RPMI7951 (cell line): Measurements from ENCODE around the gene CFTR. TPM values are rescaled to one million over a fixed set of nuclear protein-coding genes. Genes with fewer than 3 reads are reported as not detected.
A peak's percentile ranks its signal among the peaks of the same experiment; 100 is the strongest.

Experiments used
- DNase-seq: peaks from one replicate; pipeline ENCODE4 v3.0.0-alpha.2; 2012; ENCODE audit warnings: low read depth
- total RNA-seq: library from RNA; depleted of rRNA; stranded (reverse); fragments of >200 nt; shearing (Covaris generic); gene quantifications from 2 replicates; pipeline ENCODE4 v1.2.3, GENCODE V29; 2014

The CFTR gene
- total RNA-seq, 1 experiment from 2014 or later = not detected

GRCh38 chr7:117587931-117588330 lies 108.1 kb downstream of the CFTR start:
- DNase-seq = no peak

GRCh38 chr7:117588352-117588794 lies 108.5 kb downstream of the CFTR start:
- no peak for DNase-seq

- DNase-seq = no peak
These were observed 110.4 kb downstream of the CFTR start for GRCh38 chr7:117590191-117590590.

- DNase-seq = no peak
These were observed 112.3 kb downstream of the CFTR start for GRCh38 chr7:117592011-117592635.

GRCh38 chr7:117596134-117596533 lies 116.3 kb downstream of the CFTR start:
- DNase-seq = no peak

- DNase-seq = no peak
These were observed 117.9 kb downstream of the CFTR start for GRCh38 chr7:117597755-117598154.

- DNase-seq = no peak
These were observed 121.1 kb downstream of the CFTR start for GRCh38 chr7:117600911-117601310.

- no peak for DNase-seq
These were observed 123.8 kb downstream of the CFTR start for GRCh38 chr7:117603627-117604026.

- DNase-seq = no peak
These were observed 125.9 kb downstream of the CFTR start for GRCh38 chr7:117605712-117606111.

GRCh38 chr7:117606132-117606531 lies 126.3 kb downstream of the CFTR start:
- no peak for DNase-seq

- no peak for DNase-seq
These were observed 130.6 kb downstream of the CFTR start for GRCh38 chr7:117610396-117610795.

- no peak for DNase-seq
These were observed 132.8 kb downstream of the CFTR start for GRCh38 chr7:117612637-117613036.

GRCh38 chr7:117616694-117617093 lies 136.9 kb downstream of the CFTR start:
- DNase-seq = no peak

- DNase-seq = no peak
These were observed 139.9 kb downstream of the CFTR start for GRCh38 chr7:117619681-117620080.

GRCh38 chr7:117621075-117621618 lies 141.3 kb downstream of the CFTR start:
- DNase-seq = no peak

GRCh38 chr7:117623606-117624005 lies 143.8 kb downstream of the CFTR start:
- DNase-seq = no peak

- no peak for DNase-seq
These were observed 150.7 kb downstream of the CFTR start for GRCh38 chr7:117630501-117630900.

GRCh38 chr7:117630907-117631564 lies 151.2 kb downstream of the CFTR start:
- no peak for DNase-seq

GRCh38 chr7:117631652-117632051 lies 151.8 kb downstream of the CFTR start:
- no peak for DNase-seq

- DNase-seq = no peak
These were observed 158.1 kb downstream of the CFTR start for GRCh38 chr7:117637937-117638336.

GRCh38 chr7:117639966-117640365 lies 160.1 kb downstream of the CFTR start:
- no peak for DNase-seq

GRCh38 chr7:117640465-117640864 lies 160.6 kb downstream of the CFTR start:
- no peak for DNase-seq

GRCh38 chr7:117645481-117646165 lies 165.8 kb downstream of the CFTR start:
- peak; percentile 10 for DNase-seq
